ENCODE measurements around the gene SERPINA3. TPM values are rescaled to one million over a fixed set of nuclear protein-coding genes. Genes with fewer than 3 reads are reported as not detected.

SERPINA3 gene
- total RNA-seq, 1 donor, result 5.1 TPM

DNA sequence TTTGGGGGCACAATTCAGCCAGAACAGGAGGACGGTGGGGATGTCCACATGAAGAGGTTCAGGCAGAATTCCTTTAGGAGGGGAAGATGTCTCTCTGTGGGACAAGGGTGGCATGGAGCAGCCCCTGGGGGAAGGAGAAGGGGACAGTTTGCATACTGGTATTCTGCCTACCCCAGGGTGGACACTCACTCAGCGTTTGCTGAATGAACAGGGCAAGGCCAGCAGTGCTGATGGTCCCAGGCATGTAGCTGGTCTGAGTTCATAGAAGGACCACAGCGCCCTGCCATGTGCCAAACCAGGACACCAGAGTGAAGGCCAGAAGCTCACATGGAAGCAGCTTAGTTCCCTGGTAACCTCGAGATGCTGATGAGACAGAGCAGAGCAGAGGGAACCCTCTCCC lies 25.6 kb upstream of the SERPINA3 start:
- Histone ChIP-seq H3K4me2 (ENCODE audit: insufficient read depth, low read length) (no peak overlapping the region), H3K4me1 (ENCODE audit: insufficient read depth, low read length) (no peaks in the 10 kb centered on the region), H3K79me2 (ENCODE audit: insufficient read depth, low read length) (no peaks in the 10 kb centered on the region), H3K27ac (ENCODE audit: low read depth, low read length) (no peak overlapping the region), H3K9me3 (ENCODE audit: low read depth, low read length) (no peaks in the 10 kb centered on the region), H3K36me3 (ENCODE audit: insufficient read depth, low read length) (no peaks in the 10 kb centered on the region), H2AFZ (ENCODE audit: low read length) (no peak overlapping the region), H3K27me3 (ENCODE audit: insufficient read depth, low read length) (peaks cover 7% of the 10 kb centered on the region), H4K20me1 (ENCODE audit: insufficient read depth, low read length) (no peaks in the 10 kb centered on the region), H3K4me3 (ENCODE audit: insufficient read depth, low read length) (no peak overlapping the region)
- DNase-seq (ENCODE audit: insufficient read length, low spot score, missing footprints), result no peak
- TF ChIP-seq, protein P1, sequence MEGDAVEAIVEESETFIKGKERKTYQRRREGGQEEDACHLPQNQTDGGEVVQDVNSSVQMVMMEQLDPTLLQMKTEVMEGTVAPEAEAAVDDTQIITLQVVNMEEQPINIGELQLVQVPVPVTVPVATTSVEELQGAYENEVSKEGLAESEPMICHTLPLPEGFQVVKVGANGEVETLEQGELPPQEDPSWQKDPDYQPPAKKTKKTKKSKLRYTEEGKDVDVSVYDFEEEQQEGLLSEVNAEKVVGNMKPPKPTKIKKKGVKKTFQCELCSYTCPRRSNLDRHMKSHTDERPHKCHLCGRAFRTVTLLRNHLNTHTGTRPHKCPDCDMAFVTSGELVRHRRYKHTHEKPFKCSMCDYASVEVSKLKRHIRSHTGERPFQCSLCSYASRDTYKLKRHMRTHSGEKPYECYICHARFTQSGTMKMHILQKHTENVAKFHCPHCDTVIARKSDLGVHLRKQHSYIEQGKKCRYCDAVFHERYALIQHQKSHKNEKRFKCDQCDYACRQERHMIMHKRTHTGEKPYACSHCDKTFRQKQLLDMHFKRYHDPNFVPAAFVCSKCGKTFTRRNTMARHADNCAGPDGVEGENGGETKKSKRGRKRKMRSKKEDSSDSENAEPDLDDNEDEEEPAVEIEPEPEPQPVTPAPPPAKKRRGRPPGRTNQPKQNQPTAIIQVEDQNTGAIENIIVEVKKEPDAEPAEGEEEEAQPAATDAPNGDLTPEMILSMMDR (IDR thresholded peaks at IDR 0.05; ENCODE audit: extremely low read depth, low read depth, low read length), result no peak

DNA sequence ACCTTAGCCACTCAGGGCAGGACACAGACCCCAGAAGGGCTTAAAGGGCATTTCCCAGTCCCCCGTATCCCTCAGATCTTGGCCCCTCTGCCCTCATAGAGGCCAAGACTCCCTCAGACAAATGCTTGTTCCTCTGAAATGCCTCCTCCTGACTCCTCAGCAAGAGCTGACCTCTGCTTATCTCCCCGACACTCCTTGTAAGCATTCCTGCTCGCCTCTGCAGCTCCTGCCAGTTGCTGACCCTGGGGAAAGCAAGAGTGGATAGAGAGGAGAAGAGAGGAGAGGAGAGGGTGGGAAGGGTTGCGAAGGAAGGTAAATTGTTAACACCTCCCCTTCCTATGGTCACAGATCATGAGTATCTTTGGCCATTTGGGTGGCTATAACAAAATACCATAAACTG lies 23.9 kb upstream of the SERPINA3 start:
- H3K4me2 ChIP-seq (ENCODE audit: insufficient read depth, low read length), result no peak overlapping the region
- H3K27me3 ChIP-seq (ENCODE audit: insufficient read depth, low read length), result peaks cover 7% of the 10 kb centered on the region
- H3K79me2 ChIP-seq (ENCODE audit: insufficient read depth, low read length), result no peaks in the 10 kb centered on the region
- no peak overlapping the region for H3K4me3 ChIP-seq (ENCODE audit: insufficient read depth, low read length)
- no peaks in the 10 kb centered on the region for H3K9me3 ChIP-seq (ENCODE audit: low read depth, low read length)
- no peaks in the 10 kb centered on the region for H3K36me3 ChIP-seq (ENCODE audit: insufficient read depth, low read length)
- H3K4me1 ChIP-seq (ENCODE audit: insufficient read depth, low read length), result no peaks in the 10 kb centered on the region
- TF ChIP-seq, protein P1 (IDR thresholded peaks at IDR 0.05; ENCODE audit: extremely low read depth, low read depth, low read length), result no peak
- DNase-seq (ENCODE audit: insufficient read length, low spot score, missing footprints), result no peak
- no peaks in the 10 kb centered on the region for H4K20me1 ChIP-seq (ENCODE audit: insufficient read depth, low read length)
- no peak overlapping the region for H2AFZ ChIP-seq (ENCODE audit: low read length)
- H3K27ac ChIP-seq (ENCODE audit: low read depth, low read length), result no peak overlapping the region

DNA sequence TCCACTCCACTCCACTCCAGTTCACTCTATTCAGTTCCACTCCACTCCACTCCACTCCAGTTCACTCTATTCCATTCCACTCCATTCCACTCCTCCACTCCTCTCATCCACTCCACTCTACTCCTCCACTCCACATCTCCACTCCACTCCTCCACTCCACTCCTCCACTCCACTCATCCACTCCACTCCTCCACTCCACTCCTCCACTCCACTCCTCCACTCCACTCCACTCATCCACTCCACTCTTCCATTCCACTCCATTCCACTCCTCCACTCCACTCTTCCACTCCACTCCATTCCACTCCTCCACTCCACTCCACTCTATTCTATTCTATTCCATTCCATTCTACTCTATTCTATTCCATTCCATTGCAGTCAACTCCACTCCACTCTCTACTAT lies 21.1 kb upstream of the SERPINA3 start:
- H3K79me2 ChIP-seq (ENCODE audit: insufficient read depth, low read length), result no peaks in the 10 kb centered on the region
- DNase-seq (ENCODE audit: insufficient read length, low spot score, missing footprints), result no peak
- H3K36me3 ChIP-seq (ENCODE audit: insufficient read depth, low read length), result no peaks in the 10 kb centered on the region
- TF ChIP-seq, protein P1 (IDR thresholded peaks at IDR 0.05; ENCODE audit: extremely low read depth, low read depth, low read length), result no peak
- no peak overlapping the region for H3K27ac ChIP-seq (ENCODE audit: low read depth, low read length)
- no peak overlapping the region for H2AFZ ChIP-seq (ENCODE audit: low read length)
- no peak overlapping the region for H3K4me2 ChIP-seq (ENCODE audit: insufficient read depth, low read length)
- no peaks in the 10 kb centered on the region for H4K20me1 ChIP-seq (ENCODE audit: insufficient read depth, low read length)
- no peaks in the 10 kb centered on the region for H3K4me1 ChIP-seq (ENCODE audit: insufficient read depth, low read length)
- no peaks in the 10 kb centered on the region for H3K9me3 ChIP-seq (ENCODE audit: low read depth, low read length)
- H3K27me3 ChIP-seq (ENCODE audit: insufficient read depth, low read length), result peaks cover 7% of the 10 kb centered on the region
- H3K4me3 ChIP-seq (ENCODE audit: insufficient read depth, low read length), result no peak overlapping the region

DNA sequence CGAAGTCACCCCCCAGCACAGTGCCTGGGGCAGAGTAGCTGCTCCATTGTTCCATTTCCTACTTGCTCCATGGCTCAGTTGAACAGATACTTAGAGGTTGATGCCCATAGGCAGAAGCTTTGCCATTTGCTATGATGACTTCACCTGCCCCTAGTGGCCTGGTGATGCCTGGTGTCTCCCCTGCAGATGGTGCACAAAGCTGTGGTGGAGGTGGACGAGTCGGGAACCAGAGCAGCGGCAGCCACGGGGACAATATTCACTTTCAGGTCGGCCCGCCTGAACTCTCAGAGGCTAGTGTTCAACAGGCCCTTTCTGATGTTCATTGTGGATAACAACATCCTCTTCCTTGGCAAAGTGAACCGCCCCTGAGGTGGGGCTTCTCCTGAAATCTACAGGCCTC lies 20.3 kb upstream of the SERPINA3 start:
- no peaks in the 10 kb centered on the region for H4K20me1 ChIP-seq (ENCODE audit: insufficient read depth, low read length)
- no peaks in the 10 kb centered on the region for H3K36me3 ChIP-seq (ENCODE audit: insufficient read depth, low read length)
- H3K27ac ChIP-seq (ENCODE audit: low read depth, low read length), result no peak overlapping the region
- no peaks in the 10 kb centered on the region for H3K79me2 ChIP-seq (ENCODE audit: insufficient read depth, low read length)
- H3K4me2 ChIP-seq (ENCODE audit: insufficient read depth, low read length), result no peak overlapping the region
- H3K4me1 ChIP-seq (ENCODE audit: insufficient read depth, low read length), result no peaks in the 10 kb centered on the region
- no peak overlapping the region for H2AFZ ChIP-seq (ENCODE audit: low read length)
- no peaks in the 10 kb centered on the region for H3K9me3 ChIP-seq (ENCODE audit: low read depth, low read length)
- no peak for DNase-seq (ENCODE audit: insufficient read length, low spot score, missing footprints)
- TF ChIP-seq, protein P1 (IDR thresholded peaks at IDR 0.05; ENCODE audit: extremely low read depth, low read depth, low read length), result no peak
- H3K27me3 ChIP-seq (ENCODE audit: insufficient read depth, low read length), result peaks cover 7% of the 10 kb centered on the region
- no peak overlapping the region for H3K4me3 ChIP-seq (ENCODE audit: insufficient read depth, low read length)
